ENCODE results near the gene GIPC2. TPM values are rescaled to one million over a fixed set of nuclear protein-coding genes. Genes with fewer than 3 reads are reported as not detected.

The GIPC2 gene
- total RNA-seq, 1 experiment from 2014 or later = 0.07 TPM

DNA sequence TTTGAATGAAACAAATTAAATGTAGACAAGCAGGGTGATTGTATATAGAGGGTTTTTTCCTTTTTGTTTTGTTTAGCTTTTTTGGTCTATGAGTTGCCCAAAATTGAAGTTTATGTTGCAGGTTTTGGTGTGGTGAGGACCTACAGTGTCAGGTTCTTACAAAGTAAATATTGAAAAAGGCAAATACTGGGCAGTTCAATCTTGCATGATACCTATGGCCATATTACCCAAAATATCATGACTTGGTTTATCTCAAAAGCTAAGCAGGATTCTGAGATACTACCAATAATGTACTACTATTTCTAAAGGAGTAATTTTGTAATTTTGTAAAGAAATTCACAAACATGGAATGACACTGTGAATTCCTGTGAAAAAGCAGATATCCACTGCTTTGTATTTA is 39.2 kb upstream of the GIPC2 start (continued):
- TF ChIP-seq, protein P1, sequence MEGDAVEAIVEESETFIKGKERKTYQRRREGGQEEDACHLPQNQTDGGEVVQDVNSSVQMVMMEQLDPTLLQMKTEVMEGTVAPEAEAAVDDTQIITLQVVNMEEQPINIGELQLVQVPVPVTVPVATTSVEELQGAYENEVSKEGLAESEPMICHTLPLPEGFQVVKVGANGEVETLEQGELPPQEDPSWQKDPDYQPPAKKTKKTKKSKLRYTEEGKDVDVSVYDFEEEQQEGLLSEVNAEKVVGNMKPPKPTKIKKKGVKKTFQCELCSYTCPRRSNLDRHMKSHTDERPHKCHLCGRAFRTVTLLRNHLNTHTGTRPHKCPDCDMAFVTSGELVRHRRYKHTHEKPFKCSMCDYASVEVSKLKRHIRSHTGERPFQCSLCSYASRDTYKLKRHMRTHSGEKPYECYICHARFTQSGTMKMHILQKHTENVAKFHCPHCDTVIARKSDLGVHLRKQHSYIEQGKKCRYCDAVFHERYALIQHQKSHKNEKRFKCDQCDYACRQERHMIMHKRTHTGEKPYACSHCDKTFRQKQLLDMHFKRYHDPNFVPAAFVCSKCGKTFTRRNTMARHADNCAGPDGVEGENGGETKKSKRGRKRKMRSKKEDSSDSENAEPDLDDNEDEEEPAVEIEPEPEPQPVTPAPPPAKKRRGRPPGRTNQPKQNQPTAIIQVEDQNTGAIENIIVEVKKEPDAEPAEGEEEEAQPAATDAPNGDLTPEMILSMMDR (IDR thresholded peaks at IDR 0.05 in 2 of 3, conservative IDR thresholded peaks at IDR 0.05 in 1 of 3; ENCODE audit: borderline replicate concordance in 1 of 3, insufficient read depth in 1 of 3, low read depth in 2 of 3, low read length in 2 of 3) = no peak
- TF ChIP-seq SIN3A (IDR thresholded peaks at IDR 0.05; ENCODE audit: low read depth) = no peak

DNA sequence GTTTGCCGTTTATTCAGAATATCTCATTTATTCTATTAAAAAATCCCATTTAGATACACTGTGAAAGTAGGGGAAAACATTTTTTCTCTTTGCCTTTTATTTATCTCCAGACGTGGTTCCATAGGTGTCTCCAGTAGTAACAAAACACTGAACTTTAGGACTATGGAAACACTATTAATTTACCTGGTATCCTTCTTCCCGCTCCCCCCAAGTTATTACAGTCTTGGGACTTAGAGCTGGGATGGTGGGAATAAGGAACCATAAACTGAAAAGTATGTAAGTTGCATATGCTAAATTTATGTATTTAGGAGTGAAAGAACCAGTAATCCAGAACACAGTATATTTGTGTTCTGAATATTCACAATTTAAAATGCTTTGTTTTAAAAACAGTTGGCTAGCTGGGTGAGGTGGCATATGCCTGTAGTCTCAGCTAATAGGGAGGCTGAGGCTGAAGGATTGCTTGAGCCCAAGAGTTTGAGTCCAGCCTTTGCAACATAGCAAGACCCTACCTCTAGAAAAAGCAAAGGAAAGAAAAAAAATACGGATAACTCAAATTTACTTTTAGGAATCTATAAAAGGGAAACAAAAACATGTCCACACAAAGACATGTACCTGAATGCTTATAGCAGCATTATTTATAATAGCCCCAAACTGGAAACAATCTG is 38.0 kb upstream of the GIPC2 start:
- Histone ChIP-seq H3K4me1 (ENCODE audit: control insufficient read depth in 1 of 2, insufficient read depth in 2 of 2, low read length in 2 of 2) (peaks cover 16 to 31% of the 10 kb centered on the region in 2 experiments), H3K27me3 (ENCODE audit: insufficient read depth, low read length) (no peaks in the 10 kb centered on the region), H3K79me2 (ENCODE audit: insufficient read depth, low read length) (peaks cover 70% of the 10 kb centered on the region), H3K9me2 (ENCODE audit: insufficient read depth) (no peaks in the 10 kb centered on the region), H4K20me1 (ENCODE audit: insufficient read depth) (no peaks in the 10 kb centered on the region; the same call in 1 of the 2 replicates), H3K4me2 (ENCODE audit: low read length) (no peak overlapping the region), H3K27ac (ENCODE audit: low read depth, low read length) (no peak overlapping the region), H3K36me3 (ENCODE audit: control insufficient read depth in 1 of 2, insufficient read depth in 2 of 2, low read length in 2 of 2) (no peaks in the 10 kb centered on the region), H3K9me3 (ENCODE audit: control insufficient read depth in 1 of 2, insufficient read depth in 1 of 2, low read depth in 1 of 2, low read length in 2 of 2) (no peaks in the 10 kb centered on the region), H3K4me3 (replicated peaks in 1 of 2; ENCODE audit: low read depth in 1 of 2, low read length in 2 of 2) (no peak overlapping the region), H3K9ac (ENCODE audit: low read length) (no peak overlapping the region), H2AFZ (ENCODE audit: low read depth, low read length, poor library complexity, severe bottlenecking) (no peak overlapping the region)
- no peak for ATAC-seq
- RAD21 ChIA-PET (ENCODE audit: low non-redundant PET in 1 of 2, low total read pairs in 2 of 2, uncharacterized antibody in 2 of 2, unreplicated experiment in 2 of 2) = no interaction called here
- intact Hi-C loops (cut with micrococcal nuclease) = no loop called here
- no TSS peak for BruUV-seq (replicated peaks)
- no peak for DNase-seq (ENCODE audit: low read depth, low spot score)
- POLR2A ChIA-PET = no interaction called here
- CTCF ChIA-PET = no interaction called here
- no peak for TF ChIP-seq ELF1 (IDR thresholded peaks at IDR 0.05; ENCODE audit: borderline replicate concordance, low read depth)
- no peak for TF ChIP-seq EZH2 (IDR thresholded peaks at IDR 0.05)
- no peak for TF ChIP-seq EZH2phosphoT487 (IDR thresholded peaks at IDR 0.05; ENCODE audit: borderline replicate concordance)
- TF ChIP-seq, protein P2, sequence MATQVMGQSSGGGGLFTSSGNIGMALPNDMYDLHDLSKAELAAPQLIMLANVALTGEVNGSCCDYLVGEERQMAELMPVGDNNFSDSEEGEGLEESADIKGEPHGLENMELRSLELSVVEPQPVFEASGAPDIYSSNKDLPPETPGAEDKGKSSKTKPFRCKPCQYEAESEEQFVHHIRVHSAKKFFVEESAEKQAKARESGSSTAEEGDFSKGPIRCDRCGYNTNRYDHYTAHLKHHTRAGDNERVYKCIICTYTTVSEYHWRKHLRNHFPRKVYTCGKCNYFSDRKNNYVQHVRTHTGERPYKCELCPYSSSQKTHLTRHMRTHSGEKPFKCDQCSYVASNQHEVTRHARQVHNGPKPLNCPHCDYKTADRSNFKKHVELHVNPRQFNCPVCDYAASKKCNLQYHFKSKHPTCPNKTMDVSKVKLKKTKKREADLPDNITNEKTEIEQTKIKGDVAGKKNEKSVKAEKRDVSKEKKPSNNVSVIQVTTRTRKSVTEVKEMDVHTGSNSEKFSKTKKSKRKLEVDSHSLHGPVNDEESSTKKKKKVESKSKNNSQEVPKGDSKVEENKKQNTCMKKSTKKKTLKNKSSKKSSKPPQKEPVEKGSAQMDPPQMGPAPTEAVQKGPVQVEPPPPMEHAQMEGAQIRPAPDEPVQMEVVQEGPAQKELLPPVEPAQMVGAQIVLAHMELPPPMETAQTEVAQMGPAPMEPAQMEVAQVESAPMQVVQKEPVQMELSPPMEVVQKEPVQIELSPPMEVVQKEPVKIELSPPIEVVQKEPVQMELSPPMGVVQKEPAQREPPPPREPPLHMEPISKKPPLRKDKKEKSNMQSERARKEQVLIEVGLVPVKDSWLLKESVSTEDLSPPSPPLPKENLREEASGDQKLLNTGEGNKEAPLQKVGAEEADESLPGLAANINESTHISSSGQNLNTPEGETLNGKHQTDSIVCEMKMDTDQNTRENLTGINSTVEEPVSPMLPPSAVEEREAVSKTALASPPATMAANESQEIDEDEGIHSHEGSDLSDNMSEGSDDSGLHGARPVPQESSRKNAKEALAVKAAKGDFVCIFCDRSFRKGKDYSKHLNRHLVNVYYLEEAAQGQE (IDR thresholded peaks at IDR 0.05; ENCODE audit: low read depth) = no peak
- TF ChIP-seq EGR1 (IDR thresholded peaks at IDR 0.05; ENCODE audit: low read depth) = no peak
- no peak for TF ChIP-seq ZNF274 (IDR thresholded peaks at IDR 0.05; ENCODE audit: low read depth, low read length)
- TF ChIP-seq, protein P3, sequence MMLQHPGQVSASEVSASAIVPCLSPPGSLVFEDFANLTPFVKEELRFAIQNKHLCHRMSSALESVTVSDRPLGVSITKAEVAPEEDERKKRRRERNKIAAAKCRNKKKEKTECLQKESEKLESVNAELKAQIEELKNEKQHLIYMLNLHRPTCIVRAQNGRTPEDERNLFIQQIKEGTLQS (IDR thresholded peaks at IDR 0.05) = no peak
- TF ChIP-seq POLR2AphosphoS5 (IDR thresholded peaks at IDR 0.05; ENCODE audit: low read depth, low read length) = no peak
- no peak for TF ChIP-seq POLR2A (IDR thresholded peaks at IDR 0.05; ENCODE audit: borderline replicate concordance, extremely low read depth, insufficient read depth, insufficient read length)
- TF ChIP-seq CEBPB (IDR thresholded peaks at IDR 0.05; ENCODE audit: low read depth) = no peak
- TF ChIP-seq, protein P4, sequence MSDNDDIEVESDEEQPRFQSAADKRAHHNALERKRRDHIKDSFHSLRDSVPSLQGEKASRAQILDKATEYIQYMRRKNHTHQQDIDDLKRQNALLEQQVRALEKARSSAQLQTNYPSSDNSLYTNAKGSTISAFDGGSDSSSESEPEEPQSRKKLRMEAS (IDR thresholded peaks at IDR 0.05) = no peak
- no peak for TF ChIP-seq SP1 (IDR thresholded peaks at IDR 0.05; ENCODE audit: low read depth)
- TF ChIP-seq YY1 (IDR thresholded peaks at IDR 0.05; ENCODE audit: extremely low read depth, insufficient replicate concordance, low read depth, low read length) = no peak
- no peak for TF ChIP-seq CBX3 (IDR thresholded peaks at IDR 0.05; ENCODE audit: low read depth)
- no peak for TF ChIP-seq TCF7L2 (IDR thresholded peaks at IDR 0.05; ENCODE audit: borderline replicate concordance, extremely low read depth, insufficient read depth, insufficient read length)
- TF ChIP-seq ZFX (IDR thresholded peaks at IDR 0.05) = no peak

Data from HCT116 (cell line).